Measurements from ENCODE around the gene SMARCA1.

GRCh38 chrX:129566073-129566472, 42.8 kb upstream of the SMARCA1 start:
- TF ChIP-seq EED (CRISPR knock-in tag; IDR thresholded peaks at IDR 0.05), result no peak
- TF ChIP-seq, protein P1, sequence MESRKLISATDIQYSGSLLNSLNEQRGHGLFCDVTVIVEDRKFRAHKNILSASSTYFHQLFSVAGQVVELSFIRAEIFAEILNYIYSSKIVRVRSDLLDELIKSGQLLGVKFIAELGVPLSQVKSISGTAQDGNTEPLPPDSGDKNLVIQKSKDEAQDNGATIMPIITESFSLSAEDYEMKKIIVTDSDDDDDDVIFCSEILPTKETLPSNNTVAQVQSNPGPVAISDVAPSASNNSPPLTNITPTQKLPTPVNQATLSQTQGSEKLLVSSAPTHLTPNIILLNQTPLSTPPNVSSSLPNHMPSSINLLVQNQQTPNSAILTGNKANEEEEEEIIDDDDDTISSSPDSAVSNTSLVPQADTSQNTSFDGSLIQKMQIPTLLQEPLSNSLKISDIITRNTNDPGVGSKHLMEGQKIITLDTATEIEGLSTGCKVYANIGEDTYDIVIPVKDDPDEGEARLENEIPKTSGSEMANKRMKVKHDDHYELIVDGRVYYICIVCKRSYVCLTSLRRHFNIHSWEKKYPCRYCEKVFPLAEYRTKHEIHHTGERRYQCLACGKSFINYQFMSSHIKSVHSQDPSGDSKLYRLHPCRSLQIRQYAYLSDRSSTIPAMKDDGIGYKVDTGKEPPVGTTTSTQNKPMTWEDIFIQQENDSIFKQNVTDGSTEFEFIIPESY (CRISPR knock-in tag; IDR thresholded peaks at IDR 0.05), result no peak
- TF ChIP-seq GTF2F1 (IDR thresholded peaks at IDR 0.05; ENCODE audit: low read length), result no peak
- no peak for TF ChIP-seq MAFF (IDR thresholded peaks at IDR 0.05; ENCODE audit: low read depth, low read length)
- no peak for TF ChIP-seq ATF3 (CRISPR knock-in tag; IDR thresholded peaks at IDR 0.05)
